HCT116 (cell line): Measurements from ENCODE around the gene DNAJC2. TPM values are rescaled to one million over a fixed set of nuclear protein-coding genes. Genes with fewer than 3 reads are reported as not detected.
"Not testable (repeated sequence)": the region's sequence is repeated elsewhere in the genome, so short reads cannot be mapped to it uniquely, and the experiment has no call there.

Source experiments
- ATAC-seq: fragments of 200-7000 bp; cut with Tn5 transposase; 2 replicates; pipeline ENCODE4 v1.9.1; 2020; ENCODE audit warnings: mild to moderate bottlenecking, moderate library complexity
- BruUV-seq: library from RNA; stranded (reverse); fragments of 400-500 nt; replicated peaks from 2 replicates; lab custom pipeline; 2021; lab: Mats Ljungman, UMichigan
- CTCF ChIA-PET: fragments of 300-600 bp; sonication (Branson Sonifier 250); formaldehyde crosslinking; loops from one replicate; lab custom pipeline; 2021; ENCODE audit warnings: antibody characterized with exemption; lab: Charles Lee
- POLR2A ChIA-PET: fragments of 300-600, 350-600 bp; sonication (Branson Sonifier 250); formaldehyde crosslinking; loops from one replicate; lab custom pipeline; 2021; ENCODE audit warnings: antibody characterized with exemption; lab: Charles Lee
- RAD21 ChIA-PET, 2 experiments: fragments of 300-600 bp; sonication (Branson Sonifier 250); formaldehyde crosslinking; loops; one replicate each; lab custom pipeline; 2023; ENCODE audit warnings: low total read pairs in 2 of 2; ENCODE audit not compliant: uncharacterized antibody in 2 of 2, unreplicated experiment in 2 of 2, low non-redundant PET in 1 of 2; lab: Charles Lee
- DNase-seq: peaks from one replicate; pipeline ENCODE4 v3.0.0-alpha.2; 2010; ENCODE audit warnings: low read depth, low spot score
- H2AFZ ChIP-seq: fragments of 200-600 bp; shearing (Covaris generic), sonication (generic); 2 replicates; pipeline ENCODE4 v1.6.1; 2017; ENCODE audit warnings: low read depth, mixed run types, mixed read lengths, antibody characterized with exemption, low read length; ENCODE audit not compliant: poor library complexity, severe bottlenecking
- H3K27ac ChIP-seq: 2 replicates; pipeline ENCODE4 v1.5.1; 2012; ENCODE audit warnings: low read depth, low read length
- H3K27me3 ChIP-seq: fragments of 200-600 bp; sonication (generic); 2 replicates; pipeline ENCODE4 v1.6.1; 2016; ENCODE audit warnings: mixed run types, low read length, mixed read lengths; ENCODE audit not compliant: insufficient read depth
- H3K36me3 ChIP-seq, 2 experiments: fragments of 200-500 bp in 1 of 2; fragments of 200-600 bp in 1 of 2; sonication (Bioruptor generic) in 1 of 2; sonication (generic) in 1 of 2; 2 replicates each; pipeline versions ENCODE4 v1.5.1 to v1.6.1; 2014 to 2016; ENCODE audit warnings: low read length in 2 of 2, inconsistent platforms in 1 of 2, mixed read lengths in 1 of 2, mixed run types in 1 of 2; ENCODE audit not compliant: insufficient read depth in 2 of 2, control insufficient read depth in 1 of 2
- H3K4me1 ChIP-seq, 2 experiments: fragments of 200-600 bp in 1 of 2; sonication (generic) in 1 of 2; 2 replicates each; pipeline versions ENCODE4 v1.5.1 to v1.6.1; 2012 to 2017; ENCODE audit warnings: low read length in 2 of 2, inconsistent platforms in 1 of 2, mild to moderate bottlenecking in 1 of 2, mixed read lengths in 1 of 2, mixed run types in 1 of 2, moderate library complexity in 1 of 2; ENCODE audit not compliant: insufficient read depth in 2 of 2, control insufficient read depth in 1 of 2
- H3K4me2 ChIP-seq: fragments of 200-600 bp; sonication (generic); 2 replicates; pipeline ENCODE4 v1.6.1; 2017; ENCODE audit warnings: mixed run types, low read length, mixed read lengths
- H3K4me3 ChIP-seq, 2 experiments: fragments of 200-600 bp in 1 of 2; sonication (generic) in 1 of 2; replicated peaks in 1 of 2; 2 replicates each; pipeline ENCODE4 v1.5.1; 2011 to 2016; ENCODE audit warnings: low read length in 2 of 2, control low read depth in 1 of 2, low read depth in 1 of 2, mild to moderate bottlenecking in 1 of 2, mixed read lengths in 1 of 2, mixed run types in 1 of 2
- H3K79me2 ChIP-seq: fragments of 200-600 bp; sonication (generic); 2 replicates; pipeline ENCODE4 v1.6.1; 2017; ENCODE audit warnings: mild to moderate bottlenecking, mixed run types, low read length, moderate library complexity, mixed read lengths; ENCODE audit not compliant: insufficient read depth
- H3K9ac ChIP-seq: fragments of 200-600 bp; sonication (generic); 2 replicates; pipeline ENCODE4 v1.6.1; 2016; ENCODE audit warnings: low read length, mixed read lengths
- H3K9me2 ChIP-seq: fragments of 200-600 bp; sonication (generic), shearing (Covaris generic); 2 replicates; pipeline ENCODE4 v1.6.1; 2017; ENCODE audit warnings: mixed run types, mild to moderate bottlenecking, moderate library complexity; ENCODE audit not compliant: insufficient read depth
- H3K9me3 ChIP-seq, 2 experiments: fragments of 200-500 bp in 1 of 2; fragments of 200-600 bp in 1 of 2; sonication (Bioruptor generic) in 1 of 2; sonication (generic) in 1 of 2; 2 replicates each; pipeline ENCODE4 v1.6.1; 2014 to 2017; ENCODE audit warnings: low read length in 2 of 2, mixed read lengths in 2 of 2, inconsistent platforms in 1 of 2, low read depth in 1 of 2, mild to moderate bottlenecking in 1 of 2, mixed run types in 1 of 2, moderate library complexity in 1 of 2; ENCODE audit not compliant: control insufficient read depth in 1 of 2, insufficient read depth in 1 of 2
- H4K20me1 ChIP-seq: fragments of 200-600 bp; sonication (generic), shearing (Covaris generic); 2 replicates; pipeline ENCODE4 v1.6.1; 2017; ENCODE audit warnings: mixed run types, mild to moderate bottlenecking, moderate library complexity; ENCODE audit not compliant: insufficient read depth
- intact Hi-C: fragments of 100-400 bp; cut with micrococcal nuclease; formaldehyde crosslinking; loops from 2 replicates; pipeline ENCODE4 v1.10.0; 2022
- total RNA-seq: library from RNA; stranded (reverse); gene quantifications from one replicate; pipeline ENCODE4 v1.2.1, GENCODE V29; 2021; ENCODE audit not compliant: unreplicated experiment

Gene DNAJC2
- total RNA-seq, 1 experiment from 2014 or later: 40.2 TPM

DNA sequence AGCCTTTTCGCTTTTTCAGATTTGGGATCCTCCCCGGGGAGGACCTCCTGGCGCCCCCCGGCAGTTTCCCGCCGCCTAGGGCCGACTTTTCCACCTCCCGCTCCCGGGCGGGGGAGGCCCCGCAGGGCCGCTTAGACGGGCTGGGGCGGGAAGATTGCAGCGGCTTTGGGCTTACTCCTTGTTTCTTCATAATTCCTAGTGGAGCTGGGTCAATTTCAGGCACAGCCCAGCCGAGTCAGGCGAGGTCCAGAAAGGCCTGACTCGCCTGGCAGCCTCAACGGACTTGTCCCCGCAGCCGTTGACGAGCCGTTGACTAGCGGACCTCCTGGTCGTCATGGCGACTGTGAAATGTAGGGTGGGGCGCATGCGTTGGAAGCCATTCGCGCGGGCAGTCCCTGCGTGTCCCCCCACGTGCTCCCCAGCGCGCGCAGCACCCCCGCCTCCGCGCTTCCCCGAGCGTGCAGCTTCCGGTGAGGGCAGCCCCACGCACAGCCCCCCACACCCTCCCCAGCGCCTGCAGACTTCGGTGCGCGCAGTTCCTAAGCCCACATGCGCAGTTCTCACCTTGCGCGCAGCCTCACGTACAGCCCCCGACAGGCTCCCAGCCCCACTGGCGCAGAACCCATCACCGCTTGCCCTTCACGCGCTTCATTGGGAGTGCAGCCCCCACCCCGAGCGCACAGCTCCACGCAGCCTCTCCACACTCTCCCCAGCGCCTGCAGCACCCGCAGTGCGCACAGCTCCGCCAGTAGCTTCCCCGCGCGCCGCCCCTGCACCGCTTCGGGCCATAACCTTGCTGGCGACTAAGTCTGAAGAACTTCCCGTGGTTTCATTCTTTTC is 64.4 kb downstream of the DNAJC2 start:
- H3K27me3 ChIP-seq, DNase-seq, H3K27ac ChIP-seq, H3K79me2 ChIP-seq, H4K20me1 ChIP-seq, H3K4me3 ChIP-seq, H3K9me2 ChIP-seq, H3K9me3 ChIP-seq, RAD21 ChIA-PET, H3K36me3 ChIP-seq, BruUV-seq, CTCF ChIA-PET, H2AFZ ChIP-seq, H3K9ac ChIP-seq, H3K4me1 ChIP-seq: not testable (repeated sequence)
- peak; percentile 32; the same call in 1 of the 2 replicates for ATAC-seq
- intact Hi-C loops: loop anchor here (10.0 kb wide), 1 partner anchor 1155 kb away; no protein-coding TSS in a partner anchor
- POLR2A ChIA-PET: interaction anchor here (0.6 kb wide), 1 partner anchor 627 kb away, joined by 4 read pairs; no protein-coding TSS in a partner anchor
- H3K4me2 ChIP-seq: peak overlapping the region; percentile 28; the same call in 1 of the 2 replicates

DNA sequence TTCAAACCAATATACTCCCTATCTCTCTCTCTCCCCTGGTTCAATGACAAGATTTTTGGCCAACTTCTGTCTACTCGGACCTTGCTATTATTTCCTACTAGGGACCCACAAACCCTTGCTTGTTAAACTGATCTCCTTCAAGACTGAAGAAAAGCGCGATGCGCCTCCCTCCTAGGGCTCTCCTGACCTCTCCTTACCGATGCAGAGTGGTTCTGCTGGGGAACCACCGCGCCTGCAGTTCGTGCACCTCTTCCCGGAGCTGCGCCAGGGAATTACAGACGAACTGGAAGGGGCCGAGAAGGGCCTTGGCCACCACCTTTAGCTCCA is 65.0 kb downstream of the DNAJC2 start:
- H3K79me2 ChIP-seq, H3K27ac ChIP-seq, H3K9me2 ChIP-seq, CTCF ChIA-PET, H2AFZ ChIP-seq, H4K20me1 ChIP-seq, DNase-seq, BruUV-seq, H3K4me1 ChIP-seq, intact Hi-C loops, H3K9ac ChIP-seq, H3K27me3 ChIP-seq, H3K4me3 ChIP-seq, POLR2A ChIA-PET, H3K36me3 ChIP-seq, H3K9me3 ChIP-seq, RAD21 ChIA-PET: not testable (repeated sequence)
- peak overlapping the region; percentile 28; the same call in 1 of the 2 replicates for H3K4me2 ChIP-seq
- peak; percentile 38; the same call in 1 of the 2 replicates for ATAC-seq

DNA sequence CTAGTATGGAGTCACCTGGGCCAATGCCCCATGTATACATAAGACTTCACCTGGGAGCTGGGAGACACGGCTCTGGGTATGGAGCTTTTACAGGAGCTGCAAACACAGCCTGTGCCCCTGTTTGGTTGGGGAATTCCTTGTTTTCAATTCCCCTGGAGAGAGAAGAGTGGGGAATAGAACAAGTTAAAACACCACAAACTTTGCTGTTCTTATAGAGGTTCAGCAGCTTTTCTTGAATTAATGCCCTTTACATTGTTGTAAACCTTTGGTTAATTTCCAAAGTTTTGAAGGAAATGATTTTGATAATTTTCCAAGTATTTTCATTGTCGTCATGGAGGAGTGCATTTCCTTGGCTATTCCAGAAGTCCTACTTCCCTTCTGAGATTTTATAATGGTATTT is 66.4 kb downstream of the DNAJC2 start:
- RAD21 ChIA-PET, H3K9me3 ChIP-seq, H3K4me2 ChIP-seq: not testable (repeated sequence)

DNA sequence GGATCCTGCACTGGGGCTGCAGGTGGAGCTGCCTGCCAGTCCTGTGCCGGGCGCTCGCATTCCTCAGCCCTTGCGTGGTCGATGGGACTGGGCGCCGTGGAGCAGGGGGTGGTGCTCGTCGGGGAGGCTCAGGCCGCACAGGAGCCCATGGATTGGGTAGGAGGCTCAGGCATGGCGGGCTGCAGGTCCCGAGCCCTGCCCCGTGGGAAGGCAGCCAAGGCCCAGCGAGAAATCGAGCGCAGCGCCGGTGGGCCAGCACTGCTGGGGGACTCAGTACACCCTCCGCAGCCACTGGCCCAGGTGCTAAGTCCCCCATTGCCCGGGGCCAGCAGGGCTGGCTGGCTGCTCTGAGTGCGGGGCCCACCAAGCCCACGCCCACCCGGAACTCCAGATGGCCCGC is 69.7 kb downstream of the DNAJC2 start:
- BruUV-seq, ATAC-seq, RAD21 ChIA-PET: not testable (repeated sequence)

More for the DNA sequence above, 66.4 kb downstream of the DNAJC2 start:
- intact Hi-C loops, H3K27me3 ChIP-seq, POLR2A ChIA-PET, H3K9ac ChIP-seq, H3K4me1 ChIP-seq, CTCF ChIA-PET, H3K36me3 ChIP-seq, ATAC-seq, H3K79me2 ChIP-seq, H3K27ac ChIP-seq, H4K20me1 ChIP-seq, H3K9me2 ChIP-seq, BruUV-seq, H3K4me3 ChIP-seq, DNase-seq, H2AFZ ChIP-seq: not testable (repeated sequence)

More for the DNA sequence above, 69.7 kb downstream of the DNAJC2 start:
- H3K27ac ChIP-seq, H3K79me2 ChIP-seq, H3K4me1 ChIP-seq, CTCF ChIA-PET, POLR2A ChIA-PET, intact Hi-C loops, DNase-seq, H3K4me2 ChIP-seq, H3K9me3 ChIP-seq, H3K9me2 ChIP-seq, H3K4me3 ChIP-seq, H3K36me3 ChIP-seq, H2AFZ ChIP-seq, H4K20me1 ChIP-seq, H3K27me3 ChIP-seq, H3K9ac ChIP-seq: not testable (repeated sequence)
